Epithelial cell of esophagus (primary cell): Measurements from ENCODE around the gene TCIRG1.

ENCODE experiments used
- DNase-seq: peaks from one replicate; pipeline ENCODE4 v3.0.0; 2010; ENCODE audit warnings: low read depth
- H3K4me3 ChIP-seq: 2 replicates; pipeline ENCODE4 v1.5.1; 2011; ENCODE audit warnings: mild to moderate bottlenecking, low read length, control low read depth
- CTCF ChIP-seq: IDR thresholded peaks from 2 replicates; pipeline ENCODE4 v1.5.1; 2011; ENCODE audit warnings: low read depth, mild to moderate bottlenecking, low read length, control low read depth, inconsistent platforms; ENCODE audit not compliant: insufficient read depth; ENCODE audit errors: missing control alignments

TCIRG1 gene

DNA sequence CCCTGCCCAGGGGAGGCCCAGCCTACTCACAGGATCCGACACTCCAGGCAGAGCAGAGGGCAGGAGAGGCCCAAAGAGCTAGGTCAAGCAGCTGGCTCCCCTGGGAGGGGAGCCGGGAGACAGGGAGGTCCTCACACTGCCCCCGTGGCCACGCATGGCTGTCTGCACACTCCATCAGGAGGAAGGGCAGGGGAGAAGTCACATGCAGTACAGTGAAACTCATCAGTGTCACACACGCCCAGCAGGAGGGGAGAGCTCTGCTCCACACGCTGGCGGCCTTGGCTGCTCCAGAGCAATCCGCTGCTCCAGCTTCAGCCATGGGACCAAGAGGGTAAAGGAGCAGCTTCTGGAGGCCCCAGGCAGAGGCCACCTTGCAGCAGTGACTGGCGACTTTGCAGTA is 14.3 kb downstream of the TCIRG1 start:
- no peak for TF ChIP-seq CTCF

GRCh38 chr11:68053981-68054812 is 15.4 kb downstream of the TCIRG1 start:
- TF ChIP-seq CTCF: no peak
- no peak for DNase-seq

More for the DNA sequence above, 14.3 kb downstream of the TCIRG1 start:
- no peak overlapping the region for H3K4me3 ChIP-seq
- DNase-seq: no peak

DNA sequence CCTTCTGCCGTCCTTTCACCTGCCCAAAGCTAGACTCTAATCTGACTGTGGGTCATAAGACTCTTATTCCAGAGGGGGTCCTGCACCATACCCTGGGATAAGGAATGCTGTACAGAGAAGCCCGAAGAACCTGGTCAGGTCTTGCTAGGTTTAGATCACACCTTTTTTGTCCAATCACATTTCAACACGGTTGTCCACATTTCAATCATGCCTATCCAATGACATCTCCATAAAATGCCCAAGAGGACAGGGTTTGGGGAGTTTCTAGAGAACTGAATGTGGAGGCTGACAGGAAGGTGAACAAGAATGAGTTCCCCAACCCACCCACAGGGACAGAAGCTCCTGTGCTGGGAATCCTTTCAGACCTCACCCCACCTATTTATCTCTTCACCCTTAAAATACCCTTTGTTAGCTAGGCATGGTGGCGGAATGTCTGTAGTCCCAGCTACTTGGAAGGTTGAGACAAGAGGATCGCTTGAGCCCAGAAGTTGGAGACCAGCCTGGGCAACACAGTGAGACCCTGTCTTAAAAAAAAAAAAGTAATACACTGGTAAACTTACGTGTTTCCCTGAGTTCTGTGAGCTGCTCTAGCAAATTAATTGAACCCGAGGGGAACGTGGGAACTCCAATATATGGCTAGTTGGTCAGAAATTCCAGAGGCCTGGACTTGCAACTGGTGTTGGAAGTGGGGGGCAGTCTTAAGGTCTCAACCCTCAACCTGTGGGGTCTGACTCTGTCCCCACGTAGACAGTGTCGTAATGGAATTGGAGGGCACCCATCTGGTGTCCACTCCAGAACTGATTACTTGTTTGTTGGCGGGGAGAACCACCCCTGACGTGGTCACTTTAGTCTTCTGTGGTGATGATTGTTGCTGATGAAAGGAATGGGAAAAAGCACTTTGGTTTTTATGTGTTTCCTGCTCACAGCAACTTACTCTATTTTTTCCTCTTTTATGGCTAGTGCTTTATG is 17.8 kb downstream of the TCIRG1 start:
- no peak for DNase-seq
- H3K4me3 ChIP-seq: no peak overlapping the region
- TF ChIP-seq CTCF: no peak

More at GRCh38 chr11:68053981-68054812, 15.4 kb downstream of the TCIRG1 start:
- no peak overlapping the region for H3K4me3 ChIP-seq

GRCh38 chr11:68057807-68058206 is 19.0 kb downstream of the TCIRG1 start:
- no peak overlapping the region for H3K4me3 ChIP-seq
- DNase-seq: no peak
- TF ChIP-seq CTCF: no peak

DNA sequence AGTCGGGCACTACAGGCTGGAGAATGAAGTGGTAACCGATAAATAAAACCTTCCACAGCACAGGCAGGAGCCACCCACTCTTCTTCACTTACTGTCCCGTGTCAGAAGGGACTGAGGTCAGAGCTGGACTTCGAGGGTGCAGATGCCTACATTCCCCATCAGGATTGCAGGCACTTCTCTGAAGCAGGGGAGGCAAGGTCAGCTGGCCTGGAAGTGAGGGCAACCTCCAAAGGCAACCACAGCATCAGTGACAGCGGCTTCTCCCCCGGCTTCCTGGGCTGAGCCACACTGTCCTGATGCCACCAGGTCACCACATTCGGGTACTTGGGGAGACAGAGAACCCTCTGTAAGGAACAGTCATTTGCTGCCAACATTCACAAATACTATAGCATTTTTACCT is 22.7 kb downstream of the TCIRG1 start:
- H3K4me3 ChIP-seq: no peak overlapping the region
- TF ChIP-seq CTCF: no peak
- no peak for DNase-seq

DNA sequence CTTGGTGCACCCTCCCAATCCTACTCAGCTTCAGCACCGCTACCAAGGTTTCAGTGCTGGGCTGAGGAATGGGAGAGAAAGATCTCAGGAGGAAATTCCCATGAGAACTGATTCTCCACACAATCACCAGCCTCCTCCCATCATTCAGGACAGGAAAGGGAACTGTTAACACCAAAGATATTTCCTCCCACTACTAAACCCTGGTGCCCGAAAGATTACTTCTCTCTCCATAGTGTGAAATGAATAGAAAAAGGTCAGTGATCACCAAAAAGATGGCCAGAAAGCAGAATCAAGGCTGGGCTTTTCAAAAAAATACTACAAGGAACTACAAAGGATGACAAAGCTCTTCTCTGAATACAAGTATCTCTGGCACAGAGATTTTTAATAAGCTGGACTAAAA is 26.1 kb downstream of the TCIRG1 start:
- no peak for TF ChIP-seq CTCF
- no peak overlapping the region for H3K4me3 ChIP-seq
- no peak for DNase-seq
